Panc1 (cell line): ENCODE measurements around the gene PCSK5. TPM values are rescaled to one million over a fixed set of nuclear protein-coding genes. Genes with fewer than 3 reads are reported as not detected.
"Not testable (repeated sequence)": the region's sequence is repeated elsewhere in the genome, so short reads cannot be mapped to it uniquely, and the experiment has no call there.

Source experiments
- ATAC-seq: fragments of 200-7000 bp; cut with Tn5 transposase; 2 replicates; pipeline ENCODE4 v1.9.1; 2020; ENCODE audit warnings: mild to moderate bottlenecking, moderate library complexity
- BruUV-seq: library from RNA; stranded (reverse); fragments of 400-500 nt; replicated peaks from 2 replicates; lab custom pipeline; 2021; lab: Mats Ljungman, UMichigan
- CTCF ChIA-PET: fragments of 300-600 bp; sonication (Branson Sonifier 250); formaldehyde crosslinking; loops from one replicate; lab custom pipeline; 2022; ENCODE audit warnings: antibody characterized with exemption; lab: Charles Lee
- POLR2A ChIA-PET: fragments of 300-600 bp; sonication (Branson Sonifier 250); formaldehyde crosslinking; loops from one replicate; lab custom pipeline; 2022; ENCODE audit warnings: antibody characterized with exemption; lab: Charles Lee
- DNase-seq: peaks from one replicate; pipeline ENCODE4 v3.0.0-alpha.2; 2010; ENCODE audit warnings: low read depth, low spot score
- H3K27ac ChIP-seq: 2 replicates; pipeline ENCODE4 v1.5.1; 2011; ENCODE audit warnings: mild to moderate bottlenecking, low read length, inconsistent platforms
- H3K27me3 ChIP-seq: fragments of 200-500 bp; sonication (Bioruptor generic); 2 replicates; pipeline ENCODE4 v1.6.0; 2014; ENCODE audit warnings: low read length, inconsistent platforms; ENCODE audit not compliant: control insufficient read depth, insufficient read depth
- H3K36me3 ChIP-seq: fragments of 200-500 bp; sonication (Bioruptor generic); 2 replicates; pipeline ENCODE4 v1.5.1; 2014; ENCODE audit warnings: inconsistent platforms, mild to moderate bottlenecking, low read length, moderate library complexity; ENCODE audit not compliant: control insufficient read depth, insufficient read depth
- H3K4me1 ChIP-seq: 2 replicates; pipeline ENCODE4 v1.5.1; 2011; ENCODE audit warnings: inconsistent platforms, mild to moderate bottlenecking, low read length, moderate library complexity; ENCODE audit not compliant: control insufficient read depth, insufficient read depth
- H3K4me3 ChIP-seq, 2 experiments: 2 replicates each; pipeline ENCODE4 v1.5.1; 2011 to 2012; ENCODE audit warnings: low read depth in 2 of 2, low read length in 2 of 2, mild to moderate bottlenecking in 2 of 2, inconsistent platforms in 1 of 2, moderate library complexity in 1 of 2
- H3K9me3 ChIP-seq: fragments of 200-500 bp; sonication (Bioruptor generic); 2 replicates; pipeline ENCODE4 v1.5.1; 2014; ENCODE audit warnings: low read depth, mild to moderate bottlenecking, inconsistent platforms, low read length, moderate library complexity; ENCODE audit not compliant: control insufficient read depth, insufficient read depth
- CTCF ChIP-seq: fragments of 450-650 bp; IDR thresholded peaks from 2 replicates; pipeline ENCODE4 v1.5.1; 2017; ENCODE audit warnings: mild to moderate bottlenecking
- POLR2AphosphoS5 ChIP-seq: IDR thresholded peaks from 2 replicates; pipeline ENCODE4 v1.6.1; 2012; ENCODE audit warnings: mild to moderate bottlenecking, low read depth, low read length, moderate library complexity
- REST ChIP-seq, 2 experiments: IDR thresholded peaks; 2 replicates each; pipeline ENCODE4 v1.6.1; 2011 to 2012; ENCODE audit warnings: low read depth in 2 of 2, control low read depth in 1 of 2, low read length in 1 of 2, mild to moderate bottlenecking in 1 of 2, moderate library complexity in 1 of 2; ENCODE audit not compliant: insufficient read depth in 1 of 2
- SIN3A ChIP-seq: IDR thresholded peaks from 2 replicates; pipeline ENCODE4 v1.6.1; 2012; ENCODE audit warnings: low read depth, mild to moderate bottlenecking, low read length, moderate library complexity, borderline replicate concordance; ENCODE audit not compliant: insufficient read depth
- TCF7L2 ChIP-seq: IDR thresholded peaks from 2 replicates; pipeline ENCODE4 v1.6.1; 2011; ENCODE audit warnings: mild to moderate bottlenecking, low read depth, low read length, inconsistent platforms
- in situ Hi-C: cut with HindIII; loops from 2 replicates; pipeline ENCODE4 v1.10.0; 2016; ENCODE audit warnings: low sequenced_read_pairs, low pct_unique_long_range_greater_than_20kb
- intact Hi-C: fragments of 100-400 bp; cut with micrococcal nuclease; formaldehyde crosslinking; loops from one replicate; pipeline ENCODE4 v1.10.0; 2022; ENCODE audit not compliant: unreplicated experiment
- total RNA-seq: library from RNA; stranded (reverse); gene quantifications from one replicate; pipeline ENCODE4 v1.2.1, GENCODE V29; 2021; ENCODE audit not compliant: unreplicated experiment

Gene PCSK5
- total RNA-seq, 1 experiment from 2014 or later: 0.21 TPM

DNA sequence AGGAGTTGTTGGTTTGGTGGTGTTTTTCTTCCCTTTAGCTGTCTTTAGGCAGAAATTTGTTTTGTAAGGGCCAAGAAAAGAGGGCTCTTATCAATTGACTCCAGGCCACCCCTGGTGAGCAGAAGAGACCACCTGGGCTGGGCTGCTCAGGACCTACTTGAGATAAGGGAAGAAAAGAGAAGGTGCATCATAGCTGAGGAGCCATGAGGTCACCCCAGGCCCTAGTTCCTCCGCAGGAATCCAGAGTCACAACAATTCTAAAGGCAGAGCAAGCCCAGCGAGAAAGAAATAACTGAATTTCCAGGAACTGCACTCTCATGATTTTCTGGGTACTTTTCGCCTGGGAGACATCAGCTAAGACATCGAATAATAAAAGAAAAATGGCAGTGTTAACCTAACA lies 468.9 kb downstream of the PCSK5 start:
- POLR2A ChIA-PET: no interaction called here
- Histone ChIP-seq H3K36me3 (no peaks in the 10 kb centered on the region), H3K27ac (no peak overlapping the region), H3K27me3 (no peaks in the 10 kb centered on the region), H3K9me3 (no peaks in the 10 kb centered on the region), H3K4me1 (no peaks in the 10 kb centered on the region), H3K4me3 (no peak overlapping the region)
- CTCF ChIA-PET: no interaction called here
- DNase-seq: no peak
- intact Hi-C loops (no loop called here), in situ Hi-C loops (no loop called here)
- no peak for TF ChIP-seq POLR2AphosphoS5
- TF ChIP-seq REST (IDR thresholded peaks at IDR 0.05; ENCODE audit: insufficient read depth in 1 of 2, low read depth in 2 of 2, low read length in 1 of 2): no peak
- no peak for TF ChIP-seq CTCF
- TF ChIP-seq TCF7L2: no peak
- TF ChIP-seq SIN3A: no peak
- ATAC-seq: no peak
- BruUV-seq: no TSS peak

- no peaks in the 10 kb centered on the region for H3K9me3 ChIP-seq
- no peak for ATAC-seq
- intact Hi-C loops: no loop called here
- no TSS peak for BruUV-seq
- no peak for DNase-seq
- no peaks in the 10 kb centered on the region for H3K27me3 ChIP-seq
- in situ Hi-C loops: no loop called here
- ChIA-PET POLR2A (no interaction called here), CTCF (no interaction called here)
- H3K4me3 ChIP-seq: no peak overlapping the region
- H3K36me3 ChIP-seq: no peaks in the 10 kb centered on the region
- no peak for TF ChIP-seq CTCF
- TF ChIP-seq POLR2AphosphoS5: no peak
- TF ChIP-seq TCF7L2: no peak
- TF ChIP-seq SIN3A: no peak
- TF ChIP-seq REST (IDR thresholded peaks at IDR 0.05; ENCODE audit: insufficient read depth in 1 of 2, low read depth in 2 of 2, low read length in 1 of 2): no peak
- no peak overlapping the region for H3K27ac ChIP-seq
- H3K4me1 ChIP-seq: no peaks in the 10 kb centered on the region
Observed at GRCh38 chr9:76359766-76360165, 469.3 kb downstream of the PCSK5 start.

DNA sequence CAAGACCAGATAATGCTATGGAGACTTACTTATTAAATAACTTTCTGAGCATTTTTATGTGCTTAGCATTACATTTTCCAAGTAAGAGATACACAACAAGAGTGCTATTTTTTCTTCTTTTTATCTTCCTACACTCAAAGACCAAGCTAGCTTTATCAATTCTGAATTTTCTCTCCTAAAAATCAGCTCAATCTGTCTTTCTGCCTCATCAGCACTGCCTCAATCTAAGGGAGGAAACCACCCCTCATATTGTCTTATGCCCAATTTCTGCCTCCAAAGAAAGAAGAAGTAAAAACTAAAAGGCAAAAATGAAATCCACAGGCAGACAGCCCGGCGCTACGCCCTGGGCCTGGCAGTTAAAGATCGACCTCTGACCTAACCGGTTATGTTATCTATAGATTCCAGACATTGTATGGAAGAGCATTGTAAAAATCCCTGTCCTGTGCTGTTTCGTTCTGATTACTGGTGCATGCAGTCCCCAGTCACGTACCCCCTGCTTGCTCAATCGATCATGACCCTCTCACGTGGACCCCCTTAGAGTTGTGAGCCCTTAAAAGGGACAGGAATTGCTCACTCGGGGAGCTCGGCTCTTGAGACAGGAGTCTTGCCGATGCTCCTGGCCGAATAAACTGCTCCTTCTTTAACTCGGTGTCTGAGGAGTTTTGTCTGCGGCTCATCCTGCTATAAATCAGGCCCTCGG lies 472.0 kb downstream of the PCSK5 start:
- ATAC-seq, intact Hi-C loops, H3K27ac ChIP-seq, in situ Hi-C loops, POLR2A ChIA-PET, H3K36me3 ChIP-seq, H3K9me3 ChIP-seq, H3K27me3 ChIP-seq, H3K4me3 ChIP-seq, H3K4me1 ChIP-seq, CTCF ChIA-PET, BruUV-seq, DNase-seq: not testable (repeated sequence)
